GM12878 (cell line): ENCODE results near the gene C17orf113. TPM values are rescaled to one million over a fixed set of nuclear protein-coding genes. Genes with fewer than 3 reads are reported as not detected.
A peak's percentile ranks its signal among the peaks of the same experiment; 100 is the strongest.

Source experiments
- ATAC-seq: fragments of 200-7000 bp; cut with Tn5 transposase; 3 replicates; pipeline ENCODE4 v1.9.1; 2020; ENCODE audit warnings: mild to moderate bottlenecking, moderate library complexity
- BruUV-seq: library from RNA; stranded (reverse); fragments of 400-500 nt; replicated peaks from 2 replicates; lab custom pipeline; 2021; lab: Mats Ljungman, UMichigan
- CTCF ChIA-PET: fragments of 300-600 bp; sonication (Branson Sonifier 250); formaldehyde crosslinking; extraction: SDS; loops from one replicate; lab custom pipeline; 2021; ENCODE audit warnings: inconsistent platforms; lab: Yijun Ruan, JAX
- POLR2A ChIA-PET: fragments of 350-600 bp; formaldehyde crosslinking; extraction: SDS; loops from one replicate; lab custom pipeline; 2021; ENCODE audit warnings: inconsistent platforms; lab: Charles Lee
- RAD21 ChIA-PET: fragments of 300-600 bp; sonication (Branson Sonifier 250); formaldehyde crosslinking; loops from one replicate; lab custom pipeline; 2023; ENCODE audit warnings: antibody characterized with exemption; ENCODE audit not compliant: unreplicated experiment; lab: Charles Lee
- SMC1A ChIA-PET: fragments of 300-600 bp; sonication (Branson Sonifier 250); formaldehyde crosslinking; loops from one replicate; lab custom pipeline; 2023; ENCODE audit not compliant: unreplicated experiment, uncharacterized antibody; lab: Charles Lee
- DNase-seq: peaks from one replicate; pipeline ENCODE4 v3.0.0-alpha.2; 2011; ENCODE audit warnings: low read depth, low spot score
- FAIRE-seq: peaks from 3 replicates; lab custom pipeline; 2011; peaks lifted over from hg19 to GRCh38; lab: Jason Lieb, UNC
- H2AFZ ChIP-seq: 2 replicates; pipeline ENCODE4 v1.6.0; 2011; ENCODE audit warnings: low read depth, low read length, control low read depth; ENCODE audit not compliant: control insufficient read depth
- H3K27ac ChIP-seq: 2 replicates; pipeline ENCODE4 v1.5.1; 2011; ENCODE audit warnings: control low read depth; ENCODE audit not compliant: control insufficient read depth, insufficient read depth
- H3K27me3 ChIP-seq, 2 experiments: replicated peaks in 1 of 2; 2 replicates each; pipeline versions ENCODE4 v1.6.0 to v1.6.1; 2011; ENCODE audit warnings: low read length in 1 of 2; ENCODE audit not compliant: control insufficient read depth in 2 of 2, insufficient read depth in 2 of 2
- H3K36me3 ChIP-seq, 2 experiments: 2 replicates each; pipeline ENCODE4 v1.5.1; 2011; ENCODE audit warnings: low read length in 1 of 2; ENCODE audit not compliant: control insufficient read depth in 2 of 2, insufficient read depth in 2 of 2
- H3K4me1 ChIP-seq: 2 replicates; pipeline ENCODE4 v1.6.1; 2011; ENCODE audit warnings: mild to moderate bottlenecking, low read length, moderate library complexity, mixed read lengths; ENCODE audit not compliant: control insufficient read depth, insufficient read depth
- H3K4me2 ChIP-seq: 2 replicates; pipeline ENCODE4 v1.6.0; 2011; ENCODE audit warnings: control low read depth; ENCODE audit not compliant: control insufficient read depth, insufficient read depth
- H3K4me3 ChIP-seq: fragments of 200-600 bp; sonication (generic); 2 replicates; pipeline ENCODE4 v1.5.1; 2016
- H3K79me2 ChIP-seq: 2 replicates; pipeline ENCODE4 v1.6.0; 2011; ENCODE audit warnings: low read length; ENCODE audit not compliant: control insufficient read depth, insufficient read depth
- H3K9ac ChIP-seq: 2 replicates; pipeline ENCODE4 v1.8.0; 2011; ENCODE audit warnings: low read length, control low read depth, mixed read lengths; ENCODE audit not compliant: control insufficient read depth, insufficient read depth
- H3K9me3 ChIP-seq: replicated peaks from 3 replicates; pipeline ENCODE4 v1.5.1; 2011; ENCODE audit warnings: mild to moderate bottlenecking, low read length; ENCODE audit not compliant: control insufficient read depth, insufficient read depth
- H4K20me1 ChIP-seq: 2 replicates; pipeline ENCODE4 v1.6.0; 2011; ENCODE audit not compliant: control insufficient read depth, insufficient read depth
- HDAC6 ChIP-seq: fragments of 200-600 bp; sonication (generic); IDR thresholded peaks from one replicate; pipeline ENCODE4 v1.8.0; 2017; ENCODE audit warnings: antibody characterized with exemption; ENCODE audit not compliant: unreplicated experiment
- KLF5 ChIP-seq: fragments of 450-650 bp; IDR thresholded peaks from 2 replicates; pipeline ENCODE4 v1.6.1; 2014; ENCODE audit warnings: mild to moderate bottlenecking; ENCODE audit not compliant: partially characterized antibody
- MEF2B ChIP-seq: fragments of 450-650 bp; IDR thresholded peaks from 2 replicates; pipeline ENCODE4 v1.6.1; 2018; ENCODE audit warnings: mild to moderate bottlenecking, moderate library complexity; ENCODE audit not compliant: partially characterized antibody, poor library complexity, severe bottlenecking
- POLR2A ChIP-seq: IDR thresholded peaks from 2 replicates; pipeline ENCODE4 v1.6.1; 2011; ENCODE audit warnings: low read depth, mild to moderate bottlenecking, low read length
- SIX5 ChIP-seq: IDR thresholded peaks from 2 replicates; pipeline ENCODE4 v1.6.1; 2011; ENCODE audit warnings: mild to moderate bottlenecking, low read depth, low read length, moderate library complexity; ENCODE audit not compliant: severe bottlenecking
- WGBS: methylation state at CpG from one replicate; pipeline ENCODE4 v1.1.6; 2016; ENCODE audit warnings: low lambda C conversion rate; ENCODE audit not compliant: insufficient replicate concordance, insufficient coverage; ENCODE audit errors: missing lambda C conversion rate; 5-methylcytosine and 5-hydroxymethylcytosine counted together
- in situ Hi-C: fragments of 300-500 bp; cut with MboI; formaldehyde crosslinking; loops from 9 replicates; pipeline ENCODE4 v1.14.3; 2018; ENCODE audit warnings: mixed read lengths
- intact Hi-C: fragments of 100-400 bp; cut with micrococcal nuclease; formaldehyde crosslinking; loops from one replicate; pipeline ENCODE4 v1.14.2; 2022; ENCODE audit not compliant: unreplicated experiment
- polyA plus RNA-seq, 11 experiments: library from polyadenylated mRNA; depleted of rRNA in 4 of 11; unstranded in 6 of 11; stranded (reverse) in 5 of 11; fragments of >200 nt; fragmentation: Nextera tagmentation in 4 of 11; fragmentation: Illumina TruSeq in 1 of 11; extraction: Ambion mirVana in 4 of 11; extraction: Trizol in 1 of 11; gene quantifications; 1 replicate in 1 of 11; 2 replicates in 10 of 11; pipeline versions ENCODE4 v1.2.1 to v1.2.3, GENCODE V29; 2011 to 2016; ENCODE audit warnings: inconsistent platforms in 2 of 11, missing spikeins in 2 of 11, low read depth in 1 of 11
- total RNA-seq, 4 experiments: library from RNA; depleted of rRNA in 3 of 4; stranded (reverse); fragments of >200 nt in 3 of 4; fragmentation: Illumina TruSeq in 1 of 4; extraction: Trizol in 1 of 4; gene quantifications; 2 replicates each; pipeline versions ENCODE4 v1.2.1 to v1.2.3, GENCODE V29; 2013 to 2021

Gene C17orf113
- total and polyA plus RNA-seq, 10 of the 15 experiments (the other 5 are each of a cell fraction or from before 2014, with no cell fraction given), result 0.03 to 0.17 (median 0.08) TPM; not detected in 3

- TF ChIP-seq KLF5 (no peak), HDAC6 (no peak), MEF2B (no peak)
These were observed 22.9 kb downstream of the C17orf113 start (continued) for GRCh38 chr17:42027590-42027889.

DNA sequence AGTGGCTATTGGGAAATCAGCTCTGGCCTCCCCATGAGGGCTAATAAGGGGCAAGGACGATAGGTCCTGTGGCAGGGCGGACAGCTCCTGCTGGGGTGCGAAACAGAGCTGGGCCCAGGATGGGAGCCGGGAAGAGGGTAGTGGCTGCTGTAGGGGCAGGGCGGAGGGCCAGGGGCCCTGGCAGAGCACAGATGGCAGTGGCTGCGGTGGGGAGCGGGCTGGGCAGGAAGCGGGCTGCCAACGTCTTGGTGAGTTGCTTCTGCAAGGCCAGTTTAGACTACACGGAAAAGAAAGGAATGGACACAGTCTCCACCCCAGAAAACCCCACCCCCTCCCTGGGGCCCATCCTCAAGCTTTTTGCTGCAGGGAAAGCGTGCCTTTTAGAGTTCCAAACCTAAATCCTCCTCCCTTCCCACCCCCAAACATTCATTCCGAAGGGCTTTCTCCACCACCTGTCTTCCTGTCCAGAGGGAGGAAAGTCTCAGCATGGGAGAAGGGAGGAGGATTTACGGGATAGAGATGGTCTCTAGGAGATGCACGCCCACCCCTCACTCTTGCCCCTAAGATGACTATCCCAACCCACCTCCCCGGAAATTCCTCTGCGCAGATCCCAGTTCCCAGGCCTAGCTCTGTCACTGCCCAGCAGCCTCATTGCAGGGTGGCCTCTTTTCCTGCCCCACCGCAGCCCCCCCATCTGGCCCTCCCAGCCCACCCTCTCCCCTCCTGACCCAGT is 23.4 kb downstream of the C17orf113 start:
- WGBS, result 57% methylated on average over 15 of the region's 17 CpGs

More for the DNA sequence above, 23.4 kb downstream of the C17orf113 start:
- FAIRE-seq (no peak), ATAC-seq (no peak), DNase-seq (no peak)
- SMC1A ChIA-PET, result interaction anchor here (1.0 to 2.7 kb wide), 5 partner anchors 11 to 92 kb away, joined by 5 to 16 read pairs (median 7); partner anchors contain the start of gene DHX58
- intact Hi-C loops (loop anchor here (5.0 kb wide), 2 partner anchors 35 to 75 kb away; no protein-coding TSS in a partner anchor), in situ Hi-C loops (no loop called here)
- POLR2A ChIA-PET, result no interaction called here
- peak; percentile 50; the same call in 1 of the 2 replicates for TF ChIP-seq POLR2A
- no peak for TF ChIP-seq SIX5
- Histone ChIP-seq H3K36me3 (peaks cover 0 to 13% of the 10 kb centered on the region in 2 experiments; a peak in 2 of 4 replicates), H3K27ac (no peak overlapping the region), H2AFZ (no peak overlapping the region), H4K20me1 (no peaks in the 10 kb centered on the region), H3K9me3 (no peaks in the 10 kb centered on the region), H3K9ac (no peak overlapping the region), H3K79me2 (no peaks in the 10 kb centered on the region), H3K4me2 (no peak overlapping the region), H3K27me3 (no peaks in the 10 kb centered on the region), H3K4me1 (peaks cover 13% of the 10 kb centered on the region), H3K4me3 (no peak overlapping the region)
- CTCF ChIA-PET, result interaction anchor here (0.7 to 10.1 kb wide), 10 partner anchors 10 to 162 kb away, joined by 3 to 83 read pairs (median 15); partner anchors contain the start of genes CNP, DHX58, DNAJC7 and KLHL11
- no TSS peak for BruUV-seq
- RAD21 ChIA-PET, result interaction anchor here (0.6 to 2.9 kb wide), 4 partner anchors 83 to 386 kb away, joined by 3 to 17 read pairs (median 4); no protein-coding TSS in a partner anchor
